ENCODE measurements around the gene LURAP1L.
"Not testable (repeated sequence)": the region's sequence is repeated elsewhere in the genome, so short reads cannot be mapped to it uniquely, and the experiment has no call there.

The LURAP1L gene

GRCh38 chr9:12862611-12863410 lies 88.0 kb downstream of the LURAP1L start:
- DNase-seq = no peak

GRCh38 chr9:12863618-12864017 lies 88.8 kb downstream of the LURAP1L start:
- no peak for DNase-seq

- not testable (repeated sequence) for DNase-seq
Measured at GRCh38 chr9:12865380-12865779, 90.6 kb downstream of the LURAP1L start.

All from stimulated activated CD4-positive, alpha-beta T cell treated with anti-CD3 and anti-CD28 coated beads, Interleukin-4, amount 100 ng/mL, for 1 hour (primary cell).